Smooth muscle cell (in vitro differentiated cells): ENCODE data around the gene SLC39A11. TPM values are rescaled to one million over a fixed set of nuclear protein-coding genes. Genes with fewer than 3 reads are reported as not detected.

Experiments
- DNase-seq: peaks from one replicate; lab custom pipeline; 2025; ENCODE audit not compliant: unreplicated experiment; lab: John Stamatoyannopoulos, UW
- H2AFZ ChIP-seq: fragments of 200-600 bp; sonication (generic); 2 replicates; pipeline ENCODE4 v1.6.0; 2016; ENCODE audit warnings: antibody characterized with exemption, low read depth, mild to moderate bottlenecking
- H3F3A ChIP-seq: fragments of 200-600 bp; sonication (generic); 2 replicates; pipeline ENCODE4 v1.6.0; 2017; ENCODE audit warnings: antibody characterized with exemption, low read depth
- H3K27ac ChIP-seq: fragments of 200-600 bp; sonication (generic); 2 replicates; pipeline ENCODE4 v1.5.1; 2016; ENCODE audit warnings: low read depth, mild to moderate bottlenecking
- H3K27me3 ChIP-seq: fragments of 200-600 bp; sonication (generic); 2 replicates; pipeline ENCODE4 v1.6.1; 2016; ENCODE audit warnings: low read depth, mild to moderate bottlenecking
- H3K36me3 ChIP-seq: fragments of 200-600 bp; sonication (generic); 2 replicates; pipeline ENCODE4 v1.5.1; 2016; ENCODE audit warnings: low read depth
- H3K4me1 ChIP-seq: fragments of 200-600 bp; sonication (generic); 2 replicates; pipeline ENCODE4 v1.5.1; 2016; ENCODE audit warnings: low read depth
- H3K4me2 ChIP-seq: fragments of 200-600 bp; sonication (generic); 2 replicates; pipeline ENCODE4 v1.6.0; 2016; ENCODE audit warnings: mild to moderate bottlenecking
- H3K4me3 ChIP-seq: fragments of 200-600 bp; sonication (generic); 2 replicates; pipeline ENCODE4 v1.5.1; 2016; ENCODE audit warnings: mild to moderate bottlenecking
- H3K79me2 ChIP-seq: fragments of 200-600 bp; sonication (generic); 2 replicates; pipeline ENCODE4 v1.6.0; 2016; ENCODE audit warnings: low read depth, mild to moderate bottlenecking
- H3K9ac ChIP-seq: fragments of 200-600 bp; sonication (generic); 2 replicates; pipeline ENCODE4 v1.6.0; 2016; ENCODE audit warnings: low read depth
- H3K9me3 ChIP-seq: fragments of 200-600 bp; sonication (generic); replicated peaks from 2 replicates; pipeline ENCODE4 v1.5.1; 2016; ENCODE audit warnings: low read depth
- H4K20me1 ChIP-seq: fragments of 200-600 bp; sonication (generic); 2 replicates; pipeline ENCODE4 v1.6.0; 2016; ENCODE audit warnings: low read depth
- CTCF ChIP-seq: fragments of 200-600 bp; sonication (generic); IDR thresholded peaks from 2 replicates; pipeline ENCODE4 v1.5.1; 2017; ENCODE audit warnings: borderline replicate concordance, mild to moderate bottlenecking, antibody characterized with exemption; ENCODE audit not compliant: insufficient read depth, poor library complexity, severe bottlenecking
- WGBS: methylation state at CpG from one replicate; pipeline ENCODE4 v1.1.7; 2016; ENCODE audit warnings: low lambda C conversion rate; 5-methylcytosine and 5-hydroxymethylcytosine counted together
- polyA plus RNA-seq: library from polyadenylated mRNA; unstranded; fragments of >200 nt; fragmentation: Nextera tagmentation; extraction: Ambion mirVana; gene quantifications from 2 replicates; pipeline ENCODE4 v1.2.1, GENCODE V29; 2016
- total RNA-seq: library from RNA; depleted of rRNA; stranded (reverse); fragments of >200 nt; gene quantifications from 2 replicates; pipeline ENCODE4 v1.2.3, GENCODE V29; 2014

SLC39A11 gene
- total and polyA plus RNA-seq, 2 experiments from 2014 or later, result 9.2 to 36.7 TPM

- Histone ChIP-seq H3K27ac (no peak overlapping the region), H3K9ac (no peak overlapping the region), H3K36me3 (no peaks in the 10 kb centered on the region), H3K27me3 (no peaks in the 10 kb centered on the region), H3K4me1 (peaks cover 4% of the 10 kb centered on the region), H4K20me1 (no peaks in the 10 kb centered on the region), H3F3A (no peaks in the 10 kb centered on the region), H3K4me2 (no peak overlapping the region), H3K9me3 (no peaks in the 10 kb centered on the region), H3K4me3 (no peak overlapping the region), H3K79me2 (no peaks in the 10 kb centered on the region), H2AFZ (no peak overlapping the region)
- TF ChIP-seq CTCF, result no peak
- DNase-seq, result no peak
These were observed 252.5 kb downstream of the SLC39A11 start for GRCh38 chr17:72840019-72840418.

GRCh38 chr17:72839131-72839725 is 253.3 kb downstream of the SLC39A11 start:
- Histone ChIP-seq H3K4me2 (no peak overlapping the region), H3K4me3 (no peak overlapping the region), H3F3A (no peaks in the 10 kb centered on the region), H3K27ac (no peak overlapping the region), H3K36me3 (no peaks in the 10 kb centered on the region), H2AFZ (no peak overlapping the region), H3K4me1 (peaks cover 4% of the 10 kb centered on the region), H3K27me3 (no peaks in the 10 kb centered on the region), H4K20me1 (no peaks in the 10 kb centered on the region), H3K9me3 (no peaks in the 10 kb centered on the region), H3K9ac (no peak overlapping the region), H3K79me2 (no peaks in the 10 kb centered on the region)
- no peak for DNase-seq
- WGBS, result 88% methylated on average over 2 of the region's 2 CpGs
- TF ChIP-seq CTCF, result no peak

- H3K4me2 ChIP-seq, result no peak overlapping the region
- H3K4me1 ChIP-seq, result peaks cover 4% of the 10 kb centered on the region
- no peaks in the 10 kb centered on the region for H3K27me3 ChIP-seq
- H3K27ac ChIP-seq, result no peak overlapping the region
- H3K9ac ChIP-seq, result no peak overlapping the region
- TF ChIP-seq CTCF, result no peak
- H3F3A ChIP-seq, result no peaks in the 10 kb centered on the region
- H4K20me1 ChIP-seq, result no peaks in the 10 kb centered on the region
- no peak overlapping the region for H3K4me3 ChIP-seq
- H3K9me3 ChIP-seq, result no peaks in the 10 kb centered on the region
- no peak overlapping the region for H2AFZ ChIP-seq
- no peaks in the 10 kb centered on the region for H3K36me3 ChIP-seq
- 67% methylated on average over 5 of the region's 5 CpGs for WGBS
- no peaks in the 10 kb centered on the region for H3K79me2 ChIP-seq
- DNase-seq, result no peak
These were observed 253.9 kb downstream of the SLC39A11 start for GRCh38 chr17:72838581-72838980.

- Histone ChIP-seq H3K9me3 (no peaks in the 10 kb centered on the region), H3K4me3 (no peak overlapping the region), H4K20me1 (no peaks in the 10 kb centered on the region), H3K9ac (no peak overlapping the region), H2AFZ (no peak overlapping the region), H3F3A (no peaks in the 10 kb centered on the region), H3K36me3 (no peaks in the 10 kb centered on the region), H3K27ac (no peak overlapping the region), H3K79me2 (no peaks in the 10 kb centered on the region), H3K4me1 (peaks cover 4% of the 10 kb centered on the region), H3K27me3 (no peaks in the 10 kb centered on the region), H3K4me2 (no peak overlapping the region)
- WGBS, result 98% methylated on average over 5 of the region's 5 CpGs
- no peak for DNase-seq
- no peak for TF ChIP-seq CTCF
These were observed 254.4 kb downstream of the SLC39A11 start for GRCh38 chr17:72838068-72838467.
